ENCODE data around the gene CRY1.

- TF ChIP-seq CTCF (IDR thresholded peaks at IDR 0.05) = no peak
- no peak for TF ChIP-seq POLR2A (IDR thresholded peaks at IDR 0.05)
Observed at GRCh38 chr12:107029081-107029480, 64.3 kb downstream of the CRY1 start.
